Loucy (cell line): ENCODE data around the gene KIF16B.

Experiments
- CTCF ChIP-seq: fragments of 200-600 bp; sonication (generic); conservative IDR thresholded peaks from 2 replicates; pipeline ENCODE4 v1.5.1; 2014; ENCODE audit warnings: mild to moderate bottlenecking, antibody characterized with exemption, low read length
- EZH2phosphoT487 ChIP-seq: fragments of 200-600 bp; IDR thresholded peaks from 2 replicates; pipeline ENCODE4 v1.6.1; 2018; ENCODE audit warnings: antibody characterized with exemption, mild to moderate bottlenecking, moderate library complexity, borderline replicate concordance

GRCh38 chr20:16607364-16608276 is 34.4 kb upstream of the KIF16B start:
- TF ChIP-seq CTCF (no peak), EZH2phosphoT487 (no peak)
